GM19372 (cell line): Measurements from ENCODE around the gene SYT12.
"Not testable (repeated sequence)": the region's sequence is repeated elsewhere in the genome, so short reads cannot be mapped to it uniquely, and the experiment has no call there.

Source experiments
- ATAC-seq: cut with Tn5 transposase; IDR thresholded peaks from one replicate; pipeline ENCODE4 v1.9.1; 2021; ENCODE audit warnings: mild to moderate bottlenecking, low read depth, moderate library complexity; ENCODE audit not compliant: unreplicated experiment

Gene SYT12

GRCh38 chr11:66996609-66997273 lies 26.2 kb upstream of the SYT12 start:
- ATAC-seq, result no peak

DNA sequence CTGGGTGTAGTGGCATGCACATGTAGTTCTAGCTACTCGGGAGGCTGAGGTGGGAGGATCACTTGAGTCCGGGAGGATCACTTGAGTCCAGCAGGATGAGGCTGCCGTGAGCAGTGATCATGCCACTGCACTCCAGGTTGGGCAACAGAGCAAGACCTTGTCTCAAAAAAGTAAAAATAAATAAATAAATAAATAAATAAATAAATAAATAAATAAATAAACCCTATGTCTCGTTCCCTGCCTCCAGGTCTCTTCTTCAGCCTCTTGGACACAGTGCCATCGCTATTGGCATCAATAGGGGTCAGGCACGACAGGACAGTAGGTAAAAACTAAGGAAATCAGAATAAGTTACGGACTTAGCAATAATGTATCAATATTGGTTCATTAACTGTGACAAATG lies 23.4 kb upstream of the SYT12 start:
- no peak for ATAC-seq

- ATAC-seq, result no peak
These were observed 21.6 kb upstream of the SYT12 start for GRCh38 chr11:67001332-67001731.

GRCh38 chr11:67002297-67002913 lies 20.5 kb upstream of the SYT12 start:
- ATAC-seq, result no peak

DNA sequence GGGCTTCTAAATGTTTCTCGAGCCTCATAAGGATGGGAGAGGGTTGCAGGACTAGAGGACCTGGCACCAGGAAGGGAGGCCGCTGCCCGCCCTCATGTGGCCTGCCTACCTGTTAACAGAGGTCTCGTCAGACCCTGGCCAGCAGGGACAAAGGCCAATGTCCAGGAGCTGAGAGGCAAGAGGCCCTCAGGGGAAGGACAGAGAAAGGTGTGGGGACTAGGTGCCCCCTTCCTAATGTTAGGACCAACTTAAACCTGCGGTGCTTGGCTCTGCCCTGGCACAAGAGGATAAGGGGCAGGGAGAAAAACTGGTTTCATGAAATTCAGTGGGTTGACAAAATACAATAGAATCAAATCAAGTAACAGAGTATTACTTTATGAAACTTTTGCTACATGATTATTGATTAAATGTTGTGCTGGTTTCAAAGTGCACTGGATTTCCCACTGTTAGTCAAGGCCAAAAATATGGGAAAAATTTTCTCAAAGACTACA lies 20.0 kb upstream of the SYT12 start:
- ATAC-seq, result no peak

- ATAC-seq, result not testable (repeated sequence)
These were observed 17.7 kb upstream of the SYT12 start for GRCh38 chr11:67005200-67005599.

DNA sequence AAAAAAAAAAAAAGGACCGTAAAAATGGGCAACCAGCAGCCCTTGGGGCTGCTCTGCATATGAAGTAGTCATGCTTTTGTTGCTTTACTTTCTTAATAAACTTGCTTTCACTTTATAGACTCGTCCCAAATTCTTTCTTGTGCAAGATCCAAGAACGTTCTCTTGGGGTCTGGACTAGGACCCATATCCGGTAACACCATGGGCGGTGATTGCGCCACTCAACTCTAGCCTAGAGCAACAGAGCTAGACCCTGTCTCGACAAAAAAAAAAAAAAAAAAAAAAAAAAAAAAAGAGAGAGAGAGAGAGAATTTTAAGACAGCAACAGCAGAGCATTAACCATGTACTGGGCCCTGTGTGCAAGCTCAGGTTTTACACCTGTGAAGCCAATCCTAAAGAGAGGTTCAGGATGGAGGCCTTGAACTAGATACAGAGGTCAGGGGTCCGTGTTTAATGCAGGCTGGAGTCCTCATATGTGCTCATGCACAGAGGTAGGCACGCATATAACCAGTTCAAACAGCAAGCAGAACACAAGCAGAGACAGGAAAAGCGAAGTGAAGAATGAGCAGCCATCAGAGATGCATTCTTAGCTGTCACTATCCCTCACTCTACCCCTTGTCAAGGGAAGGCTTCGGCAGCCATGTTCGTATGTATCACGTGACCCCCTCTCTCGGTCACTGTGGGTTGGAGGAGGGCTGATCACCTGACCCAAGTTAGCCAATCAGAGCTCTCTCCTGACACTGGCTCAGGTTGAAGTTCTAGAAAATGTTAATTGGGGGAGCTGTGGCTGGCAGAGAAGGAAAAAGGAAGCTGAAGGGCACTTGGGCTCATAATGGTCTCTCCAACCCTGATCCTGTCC lies 16.7 kb upstream of the SYT12 start:
- ATAC-seq, result no peak

DNA sequence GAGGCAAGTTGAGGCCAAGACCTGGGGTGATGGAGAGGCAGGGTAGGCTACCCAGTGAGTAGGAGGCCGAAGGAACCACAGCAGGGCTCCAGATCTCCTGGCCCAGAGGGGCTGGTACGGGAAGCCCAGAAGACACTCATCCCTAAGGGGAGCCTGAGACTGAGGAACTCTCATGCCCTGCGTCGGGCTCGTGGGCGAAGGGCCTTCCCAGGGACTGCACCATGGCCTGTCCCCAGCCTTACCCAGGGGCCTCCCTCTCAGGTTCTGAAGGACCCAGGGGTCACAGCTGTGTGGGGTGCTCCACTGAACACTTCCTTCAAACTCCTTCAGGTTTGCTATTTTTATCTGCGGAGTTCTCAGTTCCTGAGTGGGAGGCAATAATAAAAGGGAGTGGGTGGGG lies 15.8 kb upstream of the SYT12 start:
- no peak for ATAC-seq

DNA sequence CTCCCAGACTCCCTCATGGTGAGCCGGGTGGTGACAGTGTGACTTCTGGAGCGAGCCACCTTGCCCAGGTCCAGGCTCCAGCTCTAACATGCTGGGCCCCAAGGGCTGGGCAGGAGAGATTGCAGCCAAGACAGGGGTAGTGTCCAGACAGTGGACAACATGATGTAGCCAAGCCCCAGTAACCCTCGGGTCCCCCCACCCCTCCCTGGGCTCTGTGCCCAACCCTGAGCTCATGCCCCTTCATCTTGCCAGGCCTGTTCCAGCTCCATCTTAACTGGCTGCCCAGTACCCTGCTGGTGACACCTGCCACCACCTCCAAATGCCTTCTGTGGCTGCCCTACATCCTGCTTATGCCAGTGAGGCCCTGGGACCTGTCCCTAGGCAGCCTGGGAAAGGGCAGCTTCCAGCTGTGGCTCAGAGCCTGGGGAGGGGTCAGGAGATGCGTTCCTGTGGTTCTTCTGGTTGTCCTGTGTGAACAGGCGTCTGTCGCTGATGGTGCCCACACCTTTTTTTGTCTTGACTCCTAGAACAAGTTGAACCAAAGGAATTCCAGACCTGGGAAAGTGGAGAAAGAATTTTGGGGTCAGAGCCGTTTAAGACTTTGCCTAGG lies 12.5 kb upstream of the SYT12 start:
- no peak for ATAC-seq

- ATAC-seq, result no peak
These were observed 9.4 kb upstream of the SYT12 start for GRCh38 chr11:67013511-67014045.

DNA sequence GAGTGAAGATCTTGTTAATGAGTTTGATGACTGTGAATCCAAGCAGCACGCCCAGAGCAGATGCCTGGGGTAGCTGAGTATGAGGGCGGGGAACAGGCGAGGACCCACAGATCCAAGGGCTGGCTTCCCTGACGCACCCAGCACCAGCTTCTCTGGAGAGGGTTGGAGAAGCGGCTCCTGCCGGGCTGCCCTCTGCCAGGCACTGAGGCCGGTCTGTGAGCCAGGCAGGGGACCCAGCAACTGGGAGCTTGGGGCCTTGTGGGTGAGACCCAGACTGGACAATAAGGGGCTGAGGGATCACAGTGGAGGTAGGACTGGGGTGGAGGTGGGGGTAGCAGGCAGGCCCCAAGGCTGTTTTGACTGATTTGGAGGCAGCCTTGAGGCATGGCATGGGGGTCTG lies 8.6 kb upstream of the SYT12 start:
- no peak for ATAC-seq

GRCh38 chr11:67015048-67015447 lies 7.9 kb upstream of the SYT12 start:
- no peak for ATAC-seq

GRCh38 chr11:67016550-67016949 lies 6.4 kb upstream of the SYT12 start:
- ATAC-seq, result no peak

- no peak for ATAC-seq
These were observed 2.0 kb upstream of the SYT12 start for GRCh38 chr11:67020949-67021348.

GRCh38 chr11:67022341-67022933 lies 497 bp upstream of the SYT12 start:
- ATAC-seq, result no peak

DNA sequence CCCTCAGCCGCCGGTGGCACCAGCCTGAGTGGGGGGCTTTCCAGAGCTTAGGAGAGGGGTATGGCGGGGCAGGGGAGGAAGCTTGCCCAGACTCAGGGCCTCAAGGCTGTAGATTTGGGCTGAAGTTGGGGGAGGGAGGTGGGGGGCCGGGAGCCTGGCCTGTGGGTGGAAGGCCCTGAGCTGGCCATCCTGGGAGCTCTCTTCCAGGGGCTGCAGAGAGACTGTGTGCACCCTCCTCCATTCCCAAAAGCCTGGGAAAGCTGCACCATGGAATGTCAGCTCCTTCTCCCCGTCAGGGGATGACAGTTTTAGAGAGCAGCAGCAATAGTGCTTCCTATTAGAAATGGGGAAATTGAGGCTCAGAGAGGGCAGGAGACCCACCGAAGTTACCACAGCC lies 1.0 kb downstream of the SYT12 start:
- ATAC-seq, result no peak

- no peak for ATAC-seq
These were observed 1.5 kb downstream of the SYT12 start for GRCh38 chr11:67024410-67024809.

- ATAC-seq, result no peak
These were observed 2.0 kb downstream of the SYT12 start for GRCh38 chr11:67024966-67025365.

DNA sequence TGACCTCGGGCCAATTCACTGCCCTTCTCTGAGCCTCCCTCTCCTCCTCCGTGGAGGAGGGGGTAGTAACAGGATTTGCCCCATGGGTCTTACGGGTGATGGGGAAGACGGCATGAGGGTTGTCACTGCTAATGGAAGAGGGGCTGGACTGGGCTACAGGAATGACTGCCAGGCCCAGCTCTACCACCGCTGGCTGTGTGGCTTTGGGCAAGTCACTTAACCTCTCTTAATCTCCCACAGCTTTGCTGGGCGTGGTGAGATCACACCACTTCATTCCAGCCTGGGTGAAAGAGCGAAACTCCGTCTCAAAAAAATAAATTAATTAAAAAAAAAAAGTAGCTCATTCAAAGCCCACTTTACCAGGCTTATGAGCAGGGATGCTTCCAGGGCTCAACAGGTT lies 2.8 kb downstream of the SYT12 start:
- no peak for ATAC-seq

DNA sequence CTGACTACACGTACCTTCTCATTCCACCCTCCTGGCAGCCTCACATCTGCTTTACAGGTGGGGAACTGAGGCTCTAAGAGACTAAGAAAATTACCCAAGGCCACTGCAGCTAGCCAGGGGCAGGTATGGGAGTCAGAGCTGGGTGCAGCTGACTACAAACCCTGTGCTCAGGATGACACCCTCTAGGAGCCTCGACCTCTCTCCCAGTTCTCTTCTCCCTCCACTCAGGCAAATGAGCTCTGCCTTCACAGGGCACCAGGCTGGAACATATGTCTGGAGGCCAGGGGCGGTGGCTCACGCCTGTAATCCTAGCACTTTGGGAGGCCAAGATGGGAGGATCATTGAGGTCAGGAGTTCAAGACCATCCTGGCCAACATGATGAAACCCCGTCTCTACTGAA lies 4.0 kb downstream of the SYT12 start:
- no peak for ATAC-seq
